SK-N-SH treated with all-trans-retinoic acid at 6 μM for 48 hours (cell line): ENCODE measurements around the gene NIT2.

Source experiments
- ATAC-seq: fragments of 200-7000 bp; cut with Tn5 transposase; 3 replicates; pipeline ENCODE4 v1.9.1; 2020; ENCODE audit warnings: mild to moderate bottlenecking, moderate library complexity
- ARNTL ChIP-seq: fragments of 450-650 bp; formaldehyde crosslinking; IDR thresholded peaks from 2 replicates; pipeline ENCODE4 v1.5.0; 2020; ENCODE audit warnings: low read depth, mild to moderate bottlenecking, moderate library complexity, borderline replicate concordance
- BACH2 ChIP-seq: fragments of 250-450 bp; sonication (Bioruptor Pico); IDR thresholded peaks from 2 replicates; pipeline ENCODE4 v1.9.0; 2021; ENCODE audit warnings: mild to moderate bottlenecking, borderline replicate concordance
- GLIS3 ChIP-seq: fragments of 250-450 bp; sonication (Bioruptor Pico); IDR thresholded peaks from 2 replicates; pipeline ENCODE4 v1.5.0; 2020; ENCODE audit warnings: mild to moderate bottlenecking, moderate library complexity
- OSR1 ChIP-seq: fragments of 250-450 bp; sonication (Bioruptor Pico); IDR thresholded peaks from 2 replicates; pipeline ENCODE4 v1.8.0; 2022; ENCODE audit warnings: moderate library complexity, mild to moderate bottlenecking, inconsistent platforms
- POU6F1 ChIP-seq: fragments of 250-450 bp; sonication (Bioruptor Pico); IDR thresholded peaks from 2 replicates; pipeline ENCODE4 v1.8.0; 2021; ENCODE audit warnings: low read depth, mild to moderate bottlenecking, moderate library complexity, borderline replicate concordance
- RARB ChIP-seq: fragments of 250-450 bp; sonication (Bioruptor Pico); IDR thresholded peaks from 2 replicates; pipeline ENCODE4 v1.8.0; 2021; ENCODE audit warnings: mild to moderate bottlenecking, moderate library complexity
- TOX ChIP-seq: fragments of 250-450 bp; sonication (Bioruptor Pico); IDR thresholded peaks from 2 replicates; pipeline ENCODE4 v1.8.0; 2021; ENCODE audit warnings: mild to moderate bottlenecking, moderate library complexity, borderline replicate concordance
- TSHZ2 ChIP-seq: fragments of 250-450 bp; sonication (Bioruptor Pico); IDR thresholded peaks from 2 replicates; pipeline ENCODE4 v1.5.0; 2020; ENCODE audit warnings: mild to moderate bottlenecking, moderate library complexity
- ZC3H10 ChIP-seq: fragments of 250-450 bp; sonication (Bioruptor Pico); IDR thresholded peaks from 2 replicates; pipeline ENCODE4 v1.5.1; 2021; ENCODE audit warnings: mild to moderate bottlenecking, moderate library complexity
- ZNF70 ChIP-seq: fragments of 450-650 bp; formaldehyde crosslinking; IDR thresholded peaks from 2 replicates; pipeline ENCODE4 v1.5.0; 2020; ENCODE audit warnings: mild to moderate bottlenecking, moderate library complexity
- TF ChIP-seq, protein P1 (sequence below): fragments of 250-450 bp; sonication (Bioruptor Pico); IDR thresholded peaks from 2 replicates; pipeline ENCODE4 v1.8.0; 2020; ENCODE audit warnings: mild to moderate bottlenecking, moderate library complexity, borderline replicate concordance

The NIT2 gene

GRCh38 chr3:100407164-100407563, 72.6 kb downstream of the NIT2 start:
- TF ChIP-seq ARNTL (CRISPR knock-in tag), result no peak
- TF ChIP-seq, protein P1, sequence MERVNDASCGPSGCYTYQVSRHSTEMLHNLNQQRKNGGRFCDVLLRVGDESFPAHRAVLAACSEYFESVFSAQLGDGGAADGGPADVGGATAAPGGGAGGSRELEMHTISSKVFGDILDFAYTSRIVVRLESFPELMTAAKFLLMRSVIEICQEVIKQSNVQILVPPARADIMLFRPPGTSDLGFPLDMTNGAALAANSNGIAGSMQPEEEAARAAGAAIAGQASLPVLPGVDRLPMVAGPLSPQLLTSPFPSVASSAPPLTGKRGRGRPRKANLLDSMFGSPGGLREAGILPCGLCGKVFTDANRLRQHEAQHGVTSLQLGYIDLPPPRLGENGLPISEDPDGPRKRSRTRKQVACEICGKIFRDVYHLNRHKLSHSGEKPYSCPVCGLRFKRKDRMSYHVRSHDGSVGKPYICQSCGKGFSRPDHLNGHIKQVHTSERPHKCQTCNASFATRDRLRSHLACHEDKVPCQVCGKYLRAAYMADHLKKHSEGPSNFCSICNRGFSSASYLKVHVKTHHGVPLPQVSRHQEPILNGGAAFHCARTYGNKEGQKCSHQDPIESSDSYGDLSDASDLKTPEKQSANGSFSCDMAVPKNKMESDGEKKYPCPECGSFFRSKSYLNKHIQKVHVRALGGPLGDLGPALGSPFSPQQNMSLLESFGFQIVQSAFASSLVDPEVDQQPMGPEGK (CRISPR knock-in tag), result no peak
- no peak for TF ChIP-seq TSHZ2
- no peak for TF ChIP-seq ZNF70
- no peak for TF ChIP-seq ZC3H10
- no peak for TF ChIP-seq RARB (CRISPR knock-in tag)
- TF ChIP-seq TOX, result no peak
- TF ChIP-seq OSR1 (CRISPR knock-in tag), result no peak
- TF ChIP-seq POU6F1 (CRISPR knock-in tag), result no peak
- no peak for TF ChIP-seq GLIS3 (CRISPR knock-in tag)
- TF ChIP-seq, all 23 proteins: peak for 0
- no peak for ATAC-seq

GRCh38 chr3:100407977-100408532, 73.5 kb downstream of the NIT2 start:
- ATAC-seq, result no peak
- TF ChIP-seq TSHZ2, result no peak
- TF ChIP-seq BACH2, result no peak
- TF ChIP-seq ARNTL (CRISPR knock-in tag), result no peak
